PC-9 (cell line): Measurements from ENCODE around the gene CARD11. TPM values are rescaled to one million over a fixed set of nuclear protein-coding genes. Genes with fewer than 3 reads are reported as not detected.

Experiments used
- BruUV-seq: library from RNA; stranded (reverse); fragments of 400-500 nt; replicated peaks from 2 replicates; lab custom pipeline; 2021; lab: Mats Ljungman, UMichigan
- CTCF ChIA-PET: fragments of 300-600 bp; sonication (Branson Sonifier 250); formaldehyde crosslinking; loops from one replicate; lab custom pipeline; 2022; ENCODE audit warnings: antibody characterized with exemption; lab: Charles Lee
- POLR2A ChIA-PET: fragments of 300-600 bp; sonication (Branson Sonifier 250); formaldehyde crosslinking; loops from one replicate; lab custom pipeline; 2022; ENCODE audit warnings: antibody characterized with exemption; ENCODE audit not compliant: unreplicated experiment; lab: Charles Lee
- DNase-seq, 2 experiments: peaks; one replicate each; pipeline versions ENCODE4 v3.0.0 to v3.0.0-alpha.2; 2015 to 2022; ENCODE audit warnings: mixed read lengths in 1 of 2
- H2AFZ ChIP-seq: fragments of 200-600 bp; sonication (generic); 2 replicates; pipeline ENCODE4 v1.8.1; 2017; ENCODE audit warnings: antibody characterized with exemption
- H3F3A ChIP-seq: fragments of 200-600 bp; sonication (generic); 2 replicates; pipeline ENCODE4 v1.8.1; 2017; ENCODE audit warnings: antibody characterized with exemption, mild to moderate bottlenecking, low read depth; ENCODE audit not compliant: insufficient read depth
- H3K27ac ChIP-seq: fragments of 200-600 bp; sonication (generic); 2 replicates; pipeline ENCODE4 v1.6.1; 2016; ENCODE audit warnings: mixed run types
- H3K27me3 ChIP-seq: fragments of 200-600 bp; sonication (generic); 2 replicates; pipeline ENCODE4 v1.6.1; 2016; ENCODE audit warnings: low read depth, mixed run types; ENCODE audit not compliant: insufficient read depth
- H3K36me3 ChIP-seq: fragments of 200-600 bp; sonication (generic); 2 replicates; pipeline ENCODE4 v1.6.1; 2016; ENCODE audit warnings: low read depth, mixed run types
- H3K4me1 ChIP-seq: fragments of 200-600 bp; sonication (generic); replicated peaks from 2 replicates; pipeline ENCODE4 v1.6.1; 2016; ENCODE audit warnings: mixed run types; ENCODE audit not compliant: insufficient read depth
- H3K4me2 ChIP-seq: fragments of 200-600 bp; sonication (generic); 2 replicates; pipeline ENCODE4 v1.6.1; 2017; ENCODE audit warnings: mixed run types
- H3K4me3 ChIP-seq: fragments of 200-600 bp; sonication (generic); 2 replicates; pipeline ENCODE4 v1.6.1; 2016; ENCODE audit warnings: mixed run types
- H3K79me2 ChIP-seq: fragments of 200-600 bp; sonication (generic); 2 replicates; pipeline ENCODE4 v1.6.1; 2017; ENCODE audit warnings: low read depth, mixed run types
- H3K9me2 ChIP-seq: fragments of 200-600 bp; sonication (generic); 2 replicates; pipeline ENCODE4 v1.8.1; 2017; ENCODE audit warnings: mild to moderate bottlenecking; ENCODE audit not compliant: insufficient read depth
- H3K9me3 ChIP-seq: fragments of 200-600 bp; sonication (generic); 2 replicates; pipeline ENCODE4 v1.8.1; 2016; ENCODE audit warnings: low read depth; ENCODE audit not compliant: insufficient read depth
- H4K20me1 ChIP-seq: fragments of 200-600 bp; sonication (generic); 2 replicates; pipeline ENCODE4 v1.8.1; 2017; ENCODE audit not compliant: insufficient read depth
- CTCF ChIP-seq: fragments of 200-600 bp; sonication (generic); conservative IDR thresholded peaks from 2 replicates; pipeline ENCODE4 v1.6.1; 2017; ENCODE audit warnings: mixed run types, antibody characterized with exemption, mild to moderate bottlenecking, moderate library complexity
- EZH2 ChIP-seq: fragments of 200-600 bp; sonication (generic); IDR thresholded peaks from 2 replicates; pipeline ENCODE4 v1.8.0; 2017; ENCODE audit warnings: antibody characterized with exemption, low read depth
- intact Hi-C: fragments of 100-400 bp; cut with micrococcal nuclease; formaldehyde crosslinking; loops from one replicate; pipeline ENCODE4 v1.10.0; 2022; ENCODE audit not compliant: unreplicated experiment
- total RNA-seq: library from RNA; stranded (reverse); gene quantifications from 2 replicates; pipeline ENCODE4 v1.2.3, GENCODE V29; 2021

Gene CARD11
- total RNA-seq, 1 experiment from 2014 or later = 62.6 TPM

- CTCF ChIA-PET = no interaction called here
- Histone ChIP-seq H4K20me1 (no peaks in the 10 kb centered on the region), H3K27me3 (no peaks in the 10 kb centered on the region), H3K79me2 (no peaks in the 10 kb centered on the region), H3K27ac (no peak overlapping the region), H2AFZ (no peak overlapping the region), H3K9me3 (no peaks in the 10 kb centered on the region), H3K4me3 (no peak overlapping the region), H3K4me1 (peaks cover 18% of the 10 kb centered on the region), H3K36me3 (peaks cover 5% of the 10 kb centered on the region), H3K4me2 (no peak overlapping the region), H3K9me2 (no peaks in the 10 kb centered on the region), H3F3A (peaks cover 28% of the 10 kb centered on the region; the same call in 1 of the 2 replicates)
- intact Hi-C loops = no loop called here
- no peak for DNase-seq
- POLR2A ChIA-PET = no interaction called here
- BruUV-seq = no TSS peak
- TF ChIP-seq CTCF (no peak), EZH2 (no peak)
These were observed 106.6 kb downstream of the CARD11 start for GRCh38 chr7:2936891-2937580.

- Histone ChIP-seq H3K79me2 (no peaks in the 10 kb centered on the region), H4K20me1 (no peaks in the 10 kb centered on the region), H3K9me2 (no peaks in the 10 kb centered on the region), H3K9me3 (no peaks in the 10 kb centered on the region), H3F3A (peaks cover 25% of the 10 kb centered on the region; the same call in 1 of the 2 replicates), H3K27ac (no peak overlapping the region), H3K27me3 (no peaks in the 10 kb centered on the region), H3K4me1 (peaks cover 18% of the 10 kb centered on the region), H2AFZ (no peak overlapping the region), H3K36me3 (peaks cover 11% of the 10 kb centered on the region), H3K4me2 (no peak overlapping the region), H3K4me3 (no peak overlapping the region)
- no peak for TF ChIP-seq EZH2
- TF ChIP-seq CTCF = no peak
- ChIA-PET POLR2A (no interaction called here), CTCF (no interaction called here)
- intact Hi-C loops = no loop called here
- no peak for DNase-seq
- no TSS peak for BruUV-seq
These were observed 107.4 kb downstream of the CARD11 start for GRCh38 chr7:2936301-2936700.

GRCh38 chr7:2934984-2935740 lies 108.5 kb downstream of the CARD11 start:
- DNase-seq = no peak
- intact Hi-C loops = loop anchor here (1.0 kb wide), 1 partner anchor 21 kb away; no protein-coding TSS in a partner anchor
- Histone ChIP-seq H3K9me3 (no peaks in the 10 kb centered on the region), H3K27me3 (no peaks in the 10 kb centered on the region), H2AFZ (no peak overlapping the region), H3K4me2 (no peak overlapping the region), H4K20me1 (no peaks in the 10 kb centered on the region), H3K4me3 (no peak overlapping the region), H3K4me1 (peaks cover 18% of the 10 kb centered on the region), H3F3A (peaks cover 25% of the 10 kb centered on the region; the same call in 1 of the 2 replicates), H3K79me2 (no peaks in the 10 kb centered on the region), H3K9me2 (no peaks in the 10 kb centered on the region), H3K27ac (no peak overlapping the region), H3K36me3 (peaks cover 11% of the 10 kb centered on the region)
- ChIA-PET POLR2A (no interaction called here), CTCF (interaction anchor here (0.6 to 1.3 kb wide), 2 partner anchors 14 to 21 kb away, joined by 3 read pairs; no protein-coding TSS in a partner anchor)
- TF ChIP-seq EZH2 = no peak
- TF ChIP-seq CTCF = no peak
- BruUV-seq = no TSS peak
